GM19193 (cell line): ENCODE results near the gene RPL3.

Experiments used
- POLR2A ChIP-seq: IDR thresholded peaks from 4 replicates; pipeline ENCODE4 v1.6.1; 2011; ENCODE audit not compliant: insufficient read depth, insufficient read length; ENCODE audit errors: extremely low read depth

Gene RPL3

DNA sequence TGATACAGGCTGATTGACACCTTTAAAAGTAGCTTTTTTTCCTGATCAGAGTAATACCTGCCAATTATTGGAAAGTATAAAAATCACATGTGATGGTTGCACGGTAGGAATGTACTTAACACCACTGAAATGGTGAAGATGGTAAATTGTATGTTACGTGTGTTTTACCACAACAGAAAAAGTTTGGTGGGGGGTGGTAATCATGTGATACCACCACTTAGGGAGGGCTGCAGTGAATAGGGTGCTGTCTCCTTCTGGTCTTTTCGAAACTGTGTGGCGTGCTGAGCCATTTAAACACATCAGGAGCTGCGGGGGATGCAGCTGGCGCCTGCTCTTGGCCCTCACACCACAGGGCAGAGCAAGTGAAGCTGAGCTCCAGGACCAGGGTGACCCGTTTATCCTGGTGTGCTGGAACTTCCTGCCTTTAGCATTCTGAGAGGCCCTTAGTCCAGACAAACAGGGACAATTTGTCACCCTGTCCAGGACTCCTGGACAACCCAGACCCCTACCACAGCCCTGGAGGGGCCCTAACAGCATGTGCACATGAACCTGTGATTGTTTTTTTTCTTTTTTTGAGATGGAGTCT, 33.0 kb upstream of the RPL3 start:
- TF ChIP-seq POLR2A: no peak

DNA sequence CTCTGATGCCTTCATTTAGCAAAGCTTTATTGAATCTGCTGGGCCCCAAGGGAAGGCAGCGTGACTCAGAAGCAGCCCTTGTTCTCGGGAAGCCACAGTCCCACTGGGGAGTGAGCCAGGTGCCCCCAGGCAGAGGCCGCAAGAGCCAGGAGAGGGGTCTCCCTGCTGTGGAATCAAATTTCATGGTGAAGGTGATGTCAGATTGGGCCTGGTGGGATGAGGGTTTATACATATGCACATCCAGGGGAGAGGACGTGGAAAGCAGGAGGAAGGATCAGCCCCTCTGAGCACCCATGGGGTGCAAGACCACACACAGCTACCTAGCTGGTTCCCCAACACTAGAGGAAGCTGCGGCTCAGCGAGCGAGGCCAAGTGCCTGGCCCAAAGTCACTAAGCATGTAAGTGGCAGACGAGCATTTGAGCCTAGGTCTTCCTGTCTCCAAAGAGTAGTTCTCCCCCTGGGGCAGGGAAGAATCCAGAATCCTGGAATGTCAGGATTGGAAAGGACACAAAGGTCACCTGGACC, 32.3 kb upstream of the RPL3 start:
- TF ChIP-seq POLR2A: no peak

DNA sequence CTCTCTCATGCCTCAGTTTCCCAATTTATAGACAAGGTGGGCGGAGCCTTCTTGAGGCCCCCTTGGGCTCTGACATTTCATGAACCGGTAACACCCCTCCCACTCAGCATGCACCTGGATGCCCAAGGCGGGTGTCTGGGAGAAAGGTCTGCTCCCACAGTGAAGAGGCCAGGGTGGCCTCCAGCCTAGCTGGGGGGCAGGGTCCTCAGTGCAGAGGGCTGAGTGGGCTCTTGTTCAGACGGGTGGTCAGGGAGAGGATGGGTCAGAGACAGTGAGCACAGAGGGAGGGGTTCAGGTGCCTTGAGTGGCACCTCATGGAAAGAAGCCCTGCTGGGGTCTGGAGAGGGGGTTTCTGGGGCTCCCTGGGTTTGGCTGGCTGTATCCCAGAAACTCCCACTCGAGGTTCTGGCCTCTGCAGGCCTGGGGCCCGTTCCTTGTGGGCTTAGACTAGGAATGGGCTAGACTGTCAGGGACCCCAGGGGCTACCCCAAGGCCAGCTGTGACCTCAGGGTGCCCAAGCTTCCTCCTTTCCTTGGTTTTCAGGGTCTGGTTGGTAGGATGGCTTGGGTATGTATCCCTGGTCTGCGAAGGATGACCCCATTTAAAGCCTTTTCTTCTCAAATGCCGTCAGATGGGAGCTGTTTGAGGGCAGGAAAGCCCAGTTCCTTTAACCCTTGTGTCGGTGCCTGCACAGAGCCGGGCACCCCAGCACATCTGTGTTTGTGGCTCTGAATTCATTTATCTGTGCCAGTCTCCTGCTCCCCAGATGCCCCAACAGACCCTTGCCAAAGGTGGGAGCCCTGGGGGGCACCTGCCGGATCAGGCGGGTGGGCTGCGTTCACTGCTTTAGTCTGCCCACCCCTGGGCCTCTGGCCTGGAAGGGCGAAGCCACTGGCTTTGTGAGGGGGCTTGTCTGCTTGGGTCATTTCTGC, 31.6 kb upstream of the RPL3 start:
- no peak for TF ChIP-seq POLR2A

DNA sequence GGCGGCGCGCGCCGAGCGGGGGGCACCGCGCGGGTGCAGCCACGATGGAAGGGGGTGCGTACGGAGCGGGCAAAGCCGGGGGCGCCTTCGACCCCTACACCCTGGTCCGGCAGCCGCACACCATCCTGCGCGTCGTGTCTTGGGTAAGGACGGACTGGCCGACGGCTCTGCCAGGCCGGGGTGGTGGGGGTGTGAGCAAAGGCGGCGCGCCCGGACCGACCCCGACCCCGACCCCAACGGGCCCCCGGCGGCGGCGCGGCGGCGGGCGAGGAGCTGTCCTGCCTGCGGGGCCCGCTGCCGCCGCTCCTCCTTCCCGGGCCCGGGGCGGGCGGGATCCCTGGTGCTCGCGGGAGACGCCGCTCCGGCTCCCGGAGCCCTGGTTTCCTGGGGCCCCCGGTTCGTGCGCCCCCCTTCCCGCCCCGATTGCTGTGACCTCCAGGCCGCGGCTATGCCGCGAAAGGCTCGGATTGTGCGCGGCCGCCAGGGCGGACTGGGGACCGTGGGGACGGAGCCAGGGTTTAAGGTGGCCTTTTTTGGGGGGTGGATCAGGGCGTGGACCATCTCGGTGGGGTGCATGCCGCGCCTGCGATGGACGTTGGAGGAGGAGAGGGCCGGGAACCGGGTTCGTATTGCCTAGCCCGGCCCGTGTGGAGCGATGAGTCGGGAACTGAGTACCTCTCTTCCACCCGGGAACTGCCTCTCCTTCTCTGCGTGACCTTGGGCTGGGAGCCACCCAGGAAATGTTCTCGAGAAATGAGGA, 30.7 kb upstream of the RPL3 start, which contains the start of gene SYNGR1:
Gene SYNGR1, plus strand, starts transcription at position 25 of the 760 bp plus-strand sequence. Its CDS starts 20 bp downstream, at position 45.
- TF ChIP-seq POLR2A: no peak

DNA sequence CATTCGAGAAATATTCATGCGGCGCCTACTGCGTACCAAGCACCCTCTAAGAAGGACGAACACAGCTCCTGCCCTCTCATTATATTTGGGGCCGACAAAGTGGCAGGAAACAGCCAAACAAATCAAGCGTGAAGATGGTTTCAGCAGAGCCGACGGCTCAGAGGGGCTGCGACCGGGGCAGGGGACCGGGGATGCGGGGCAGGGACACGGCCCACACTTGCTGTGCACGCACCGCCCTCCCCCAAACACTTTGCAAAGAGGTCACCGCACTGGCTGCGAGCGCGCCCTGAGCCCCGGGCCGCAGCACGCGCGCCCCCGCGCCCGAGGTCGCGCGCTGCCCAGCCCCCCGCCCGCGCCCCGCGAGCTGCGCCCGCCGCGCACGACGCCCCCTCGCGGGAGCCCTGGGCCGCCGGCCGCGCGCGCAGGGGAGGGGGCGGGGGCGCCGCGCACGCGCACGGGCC, 30.1 kb upstream of the RPL3 start:
- no peak for TF ChIP-seq POLR2A

DNA sequence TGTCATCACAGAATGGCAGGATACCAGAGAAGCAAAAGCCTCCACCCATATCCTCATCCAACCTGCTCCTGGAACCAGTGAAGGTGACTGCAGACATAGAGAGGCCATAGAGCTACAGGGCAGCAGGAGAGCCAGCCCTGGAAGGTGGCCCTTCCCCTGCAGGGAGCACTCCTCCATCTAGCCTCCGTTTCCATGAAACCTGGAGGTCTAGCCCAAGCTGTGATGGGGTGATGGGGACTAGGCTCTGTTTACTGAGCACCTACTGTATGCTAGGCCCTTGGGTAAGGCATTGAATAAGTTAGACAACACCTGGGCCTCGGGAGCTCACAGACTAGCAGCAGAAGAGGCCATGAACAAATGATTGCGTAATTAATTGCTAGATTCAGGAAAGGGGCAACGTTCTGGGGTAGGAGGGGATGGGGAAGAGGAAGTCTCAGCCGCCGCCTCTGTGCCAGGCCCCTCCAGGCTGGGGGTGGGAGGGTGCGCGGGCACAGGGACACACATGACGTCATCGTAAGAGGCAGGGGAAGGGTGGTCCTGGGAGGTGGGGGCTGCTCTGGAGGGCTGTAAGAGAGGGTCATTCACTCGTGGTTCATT, 29.6 kb upstream of the RPL3 start:
- no peak for TF ChIP-seq POLR2A

DNA sequence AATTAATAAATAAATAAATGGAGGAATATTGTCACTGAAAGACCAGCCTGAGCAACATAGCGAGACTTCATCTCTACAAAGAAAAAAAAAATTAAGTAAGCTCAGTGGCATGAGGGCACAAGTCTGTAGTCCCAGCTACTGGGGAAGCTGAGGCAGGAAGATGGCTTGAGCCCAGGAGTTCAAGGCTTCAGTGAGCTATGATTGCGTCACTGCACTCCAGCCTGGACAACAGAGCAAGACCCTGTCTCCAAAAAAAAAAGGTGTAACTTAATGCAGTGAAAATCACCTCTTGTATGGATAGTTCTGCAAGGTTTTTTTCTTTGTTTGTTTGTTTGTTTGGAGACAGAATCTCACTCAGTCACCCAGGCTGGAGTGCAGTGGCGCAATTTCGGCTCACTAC, 25.8 kb upstream of the RPL3 start:
- TF ChIP-seq POLR2A: no peak

DNA sequence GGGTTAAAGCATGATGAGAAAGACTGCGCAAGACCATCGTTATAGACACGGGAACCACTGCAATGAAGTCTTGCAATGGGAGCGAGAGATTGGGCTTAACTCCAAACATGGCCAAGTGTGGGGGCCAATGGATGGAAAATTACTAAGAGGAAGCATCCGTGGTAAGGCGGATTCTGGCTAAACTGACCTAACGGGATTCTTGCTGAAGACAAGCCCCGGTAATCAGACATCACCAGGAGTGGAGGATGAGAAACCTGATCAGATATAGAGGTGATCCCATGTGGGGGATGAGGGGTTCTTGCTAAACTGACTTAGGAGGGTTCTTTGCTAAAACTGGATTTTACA, 24.6 kb upstream of the RPL3 start:
- TF ChIP-seq POLR2A: no peak

DNA sequence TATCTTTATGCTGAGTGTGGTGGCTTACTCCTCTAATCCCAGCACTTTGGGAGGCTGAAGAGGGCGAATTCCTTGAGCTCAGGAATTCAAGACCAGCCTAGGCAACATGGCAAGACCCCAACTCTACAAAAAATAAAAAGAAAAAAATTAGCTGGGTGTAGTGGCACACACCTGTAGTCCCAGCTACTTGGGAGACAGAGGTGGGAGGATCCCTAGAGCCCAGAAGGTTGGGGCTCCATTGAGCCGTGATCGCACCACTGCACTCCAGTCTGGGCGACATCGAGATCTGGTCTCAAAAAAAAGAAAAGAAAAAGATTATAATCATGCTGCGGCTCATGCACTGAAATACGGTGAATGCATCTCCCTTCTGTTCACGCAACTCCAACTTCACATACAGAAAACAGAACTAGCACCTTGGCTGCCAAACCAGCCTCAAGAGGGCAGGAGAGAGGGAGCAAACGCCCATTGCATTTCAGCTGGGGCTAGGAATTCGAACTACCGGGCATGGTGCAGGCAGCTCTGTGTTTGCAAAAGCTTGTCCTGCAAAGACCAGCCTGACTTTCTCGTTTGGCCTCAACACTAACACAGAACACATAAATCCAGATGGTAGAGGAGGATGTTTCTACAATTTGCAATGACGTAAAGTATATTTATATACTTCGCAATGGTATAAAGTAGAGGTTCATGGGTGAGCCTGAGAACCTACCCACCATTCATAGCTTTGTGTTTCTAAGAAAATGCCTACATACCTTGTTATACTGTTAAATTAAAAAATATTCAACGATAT, 24.0 kb upstream of the RPL3 start:
- no peak for TF ChIP-seq POLR2A

DNA sequence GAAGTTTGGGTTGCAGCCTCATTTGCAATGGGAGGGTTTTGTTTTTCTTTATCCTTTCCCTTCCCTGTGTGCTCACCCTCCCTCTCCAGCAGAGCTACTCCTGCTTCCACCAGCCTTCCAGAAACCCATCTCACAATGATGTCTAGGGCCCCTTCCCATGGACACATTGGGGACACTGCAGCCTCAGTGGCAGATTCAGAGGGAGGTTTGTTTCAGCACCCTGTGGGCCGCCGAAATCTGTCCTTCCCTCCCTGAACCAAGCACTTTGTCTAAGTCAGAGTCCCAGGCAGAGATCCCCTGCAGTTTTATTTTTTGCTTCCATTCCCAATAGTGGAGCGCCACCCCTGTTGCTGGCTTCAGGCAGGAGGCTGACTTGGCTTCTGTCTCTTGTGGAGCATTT, 21.8 kb upstream of the RPL3 start:
- no peak for TF ChIP-seq POLR2A

DNA sequence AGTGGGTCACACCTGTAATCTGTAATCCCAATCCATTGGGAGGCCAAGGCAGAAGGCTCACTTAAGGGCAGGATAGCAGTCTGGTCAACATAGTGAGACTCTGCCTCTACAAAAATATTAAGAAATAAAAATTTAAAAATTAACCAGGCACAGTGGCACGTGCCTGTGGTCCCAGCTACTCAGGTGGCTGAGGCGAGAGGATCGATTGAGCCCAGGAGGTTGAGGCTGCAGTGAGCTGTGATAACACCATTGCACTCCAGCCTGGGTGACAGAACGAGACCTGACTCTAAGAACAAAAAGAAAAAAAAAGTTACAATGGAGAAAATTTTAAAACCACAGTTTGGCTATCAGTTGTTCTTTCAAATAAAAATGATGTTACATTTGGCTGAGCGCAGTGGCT, 17.0 kb upstream of the RPL3 start:
- no peak for TF ChIP-seq POLR2A

DNA sequence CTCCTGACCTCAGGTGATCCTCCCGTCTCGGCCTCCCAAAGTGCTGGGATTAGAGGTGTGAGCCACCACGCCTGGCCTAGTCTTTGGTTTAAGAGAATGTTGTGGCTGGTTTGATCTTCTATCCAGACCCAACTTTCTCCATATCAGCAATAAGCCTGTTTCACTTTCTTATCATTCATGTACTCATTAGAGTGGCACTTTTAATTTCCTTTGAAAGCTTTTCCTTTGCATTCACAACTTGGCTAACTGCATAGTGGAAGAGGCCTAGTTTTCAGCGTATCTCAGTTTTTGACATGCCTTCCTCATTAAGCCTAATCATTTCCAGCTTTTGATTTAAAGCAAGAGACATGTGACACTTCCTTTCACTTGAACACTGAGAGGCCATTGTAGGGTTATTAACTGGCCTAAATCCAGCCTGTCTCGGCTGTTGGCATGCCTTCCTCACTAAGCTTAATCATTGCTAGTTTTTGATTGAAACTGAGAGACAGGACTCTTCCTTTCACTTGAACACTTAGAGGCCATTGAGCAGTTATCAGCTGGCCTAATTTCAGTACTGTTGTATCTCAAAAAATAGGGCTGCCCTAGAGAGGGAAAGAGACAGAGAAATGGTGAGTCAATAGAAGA, 13.1 kb upstream of the RPL3 start:
- TF ChIP-seq POLR2A: no peak

DNA sequence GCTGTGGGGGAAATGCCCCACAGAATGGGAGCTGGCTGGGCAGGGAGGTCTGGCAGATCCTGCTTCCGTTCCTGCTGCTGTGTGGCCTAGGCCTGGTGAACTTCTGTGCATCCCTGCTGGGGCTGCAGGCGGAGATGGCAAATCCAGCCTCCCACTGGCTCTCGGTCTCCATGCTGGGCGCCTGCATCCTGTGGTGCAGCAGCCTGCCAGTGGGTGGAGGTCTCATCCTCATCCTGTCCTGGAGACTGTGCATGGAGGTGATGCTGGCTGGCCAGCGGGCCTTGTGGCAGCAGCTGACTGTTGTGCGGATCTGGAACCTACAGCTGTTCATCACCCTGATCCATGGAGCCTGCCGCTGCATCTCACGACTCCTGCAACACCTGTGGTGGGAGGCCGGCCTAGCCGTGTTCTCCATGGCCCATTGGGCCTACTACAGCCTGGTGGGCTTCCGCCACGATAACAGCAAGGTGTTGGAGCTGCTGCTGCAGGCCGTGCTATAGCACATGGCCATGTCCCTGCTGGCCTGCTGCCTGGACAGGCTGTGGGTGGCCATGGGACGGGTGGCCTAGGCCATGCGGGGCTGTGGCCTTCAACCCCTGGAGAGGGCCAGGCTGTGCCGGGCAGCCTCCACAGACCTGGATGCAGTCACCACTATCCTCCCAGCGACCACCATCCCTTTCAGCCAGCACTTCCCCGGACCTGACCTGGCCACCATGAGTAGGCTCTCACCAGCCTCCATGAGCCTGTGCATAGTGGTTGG, 8.8 kb upstream of the RPL3 start:
- no peak for TF ChIP-seq POLR2A
